Activated naive CD4-positive, alpha-beta T cell (primary cell): ENCODE results near the gene WNT7B.

Experiments
- DNase-seq, 4 experiments: peaks; one replicate each; lab custom pipeline; 2025; lab: John Stamatoyannopoulos, UW

Gene WNT7B

DNA sequence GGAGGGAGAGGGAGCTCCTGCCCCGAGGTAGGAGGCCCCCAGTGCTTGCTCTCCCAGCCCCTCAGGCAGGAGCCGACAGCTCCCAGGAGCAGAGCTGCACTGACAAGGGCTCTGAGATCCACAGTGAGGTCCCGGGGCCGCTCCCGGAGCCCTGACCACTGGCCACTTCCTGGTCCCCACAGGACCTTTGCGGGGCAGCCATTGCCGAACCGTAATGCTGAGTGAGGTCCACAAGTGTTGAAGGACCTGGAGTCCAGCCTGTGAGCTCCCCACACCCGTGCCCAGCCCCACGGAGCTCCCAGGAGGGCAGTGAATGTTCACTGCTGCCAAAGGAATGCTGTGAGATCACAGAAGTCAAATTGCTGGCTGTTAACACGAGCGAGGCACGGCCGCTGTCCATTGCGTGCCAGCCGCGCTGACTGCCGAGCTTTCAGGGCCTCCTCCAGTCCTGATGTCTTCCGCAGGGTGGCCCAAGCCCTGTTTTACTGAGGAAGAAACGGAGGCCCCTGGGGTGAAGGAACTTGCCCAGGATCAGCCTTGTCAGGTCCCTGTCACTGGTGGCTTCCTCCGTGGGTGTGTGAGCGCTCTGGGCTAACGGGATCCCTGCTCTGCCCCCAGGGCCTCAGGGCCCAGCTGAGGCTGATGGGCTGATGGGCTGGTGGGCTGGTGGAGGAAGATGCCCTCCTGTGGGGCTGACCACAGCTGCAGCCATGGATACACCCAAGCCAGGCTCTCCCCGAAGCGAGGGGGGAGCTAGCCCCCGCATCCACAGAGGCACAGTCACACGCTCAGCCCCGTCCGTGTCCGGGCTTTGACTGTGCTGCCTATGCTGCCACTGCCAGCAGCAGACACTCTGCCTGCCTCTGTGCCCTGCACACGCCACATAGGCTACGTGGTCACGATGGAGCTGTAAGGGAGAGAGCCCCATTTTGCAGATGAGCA, 70.8 kb downstream of the WNT7B start:
- no peak for DNase-seq

DNA sequence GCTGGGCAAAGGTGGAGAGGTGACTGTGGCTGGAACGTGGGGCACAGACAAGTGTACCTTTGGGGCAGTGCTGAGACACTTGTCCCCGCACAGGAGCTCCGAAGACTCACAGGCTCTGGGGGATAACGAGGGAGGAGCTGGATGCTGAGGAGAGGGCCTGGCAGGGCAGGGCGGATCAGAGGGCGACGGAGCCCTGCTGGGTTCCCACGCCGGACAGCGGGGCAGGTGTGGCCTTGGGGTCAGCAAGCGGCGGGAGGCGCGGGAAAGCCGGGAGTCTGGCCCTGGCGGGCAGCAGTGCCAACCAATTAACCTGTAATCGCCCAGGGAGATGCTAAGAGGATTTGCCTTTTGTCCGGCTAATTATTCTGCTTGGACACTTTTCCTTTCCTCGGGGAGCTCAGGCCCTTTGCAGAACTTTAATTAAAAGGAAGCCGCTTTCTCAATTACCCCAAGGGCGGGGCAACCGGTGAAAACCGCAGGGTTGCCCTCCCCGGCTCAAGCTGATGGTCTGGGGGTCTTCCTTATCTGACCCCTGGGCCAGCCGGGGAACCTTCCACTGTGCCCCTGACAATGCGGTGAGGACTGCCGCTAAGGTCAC, 71.5 kb downstream of the WNT7B start:
- no peak for DNase-seq

DNA sequence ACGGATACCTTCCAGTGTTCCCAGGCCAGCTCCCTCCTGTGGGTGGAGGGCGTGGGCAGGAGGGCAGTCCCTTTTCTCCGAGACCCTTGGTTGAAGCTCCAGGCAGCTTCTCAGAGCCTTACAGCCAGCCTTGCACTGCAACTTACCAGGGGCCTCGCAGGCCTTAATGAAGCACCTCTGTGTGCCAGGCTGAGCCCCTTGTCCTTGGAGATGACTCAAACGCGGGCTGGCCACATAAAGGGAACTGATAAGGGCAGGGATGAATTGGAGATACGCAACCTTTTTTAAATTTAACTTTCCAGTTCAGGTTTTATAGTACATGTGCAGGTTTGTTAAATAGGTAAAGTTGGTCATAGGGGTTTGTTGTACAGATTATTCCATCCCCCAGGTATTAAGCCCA, 72.7 kb downstream of the WNT7B start:
- no peak for DNase-seq

DNA sequence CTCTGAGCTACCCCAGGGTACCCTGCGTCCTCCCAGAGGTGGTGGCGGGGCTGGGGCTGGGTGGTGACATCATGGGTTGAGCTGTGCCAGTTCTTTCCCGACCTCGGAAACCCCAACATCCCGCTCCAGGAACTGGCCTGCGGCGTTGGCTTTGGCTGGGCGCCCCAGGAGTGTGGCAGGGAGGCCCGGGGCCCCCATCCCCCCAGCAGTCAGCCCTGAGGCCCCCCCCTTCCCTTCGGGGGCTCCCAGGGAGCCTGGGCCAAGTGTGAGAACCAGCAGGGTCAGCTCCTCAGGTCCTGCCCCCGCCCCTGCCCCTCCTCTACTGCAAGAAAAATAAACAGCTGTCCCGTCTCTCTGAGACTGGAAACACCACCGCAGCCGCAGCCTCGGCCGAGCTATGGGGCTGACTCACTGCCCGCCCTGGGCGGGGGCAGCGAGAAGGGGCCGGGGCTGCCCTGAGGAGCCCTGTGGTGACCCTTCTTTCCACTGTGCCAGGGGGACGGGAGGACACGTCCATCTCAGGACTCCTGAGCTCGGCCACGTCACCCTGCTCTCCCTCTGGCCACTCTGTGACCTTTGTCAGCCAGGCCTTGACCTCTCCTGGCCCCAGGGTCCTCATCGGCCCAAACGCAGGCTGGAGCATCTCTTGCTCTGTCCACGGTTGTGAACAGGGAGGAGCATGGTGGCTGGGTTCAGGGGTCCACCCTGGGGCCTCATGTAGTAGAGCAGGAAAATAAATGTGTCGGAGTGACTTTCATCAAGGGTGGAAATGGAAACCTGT, 73.4 kb downstream of the WNT7B start:
- DNase-seq = no peak

DNA sequence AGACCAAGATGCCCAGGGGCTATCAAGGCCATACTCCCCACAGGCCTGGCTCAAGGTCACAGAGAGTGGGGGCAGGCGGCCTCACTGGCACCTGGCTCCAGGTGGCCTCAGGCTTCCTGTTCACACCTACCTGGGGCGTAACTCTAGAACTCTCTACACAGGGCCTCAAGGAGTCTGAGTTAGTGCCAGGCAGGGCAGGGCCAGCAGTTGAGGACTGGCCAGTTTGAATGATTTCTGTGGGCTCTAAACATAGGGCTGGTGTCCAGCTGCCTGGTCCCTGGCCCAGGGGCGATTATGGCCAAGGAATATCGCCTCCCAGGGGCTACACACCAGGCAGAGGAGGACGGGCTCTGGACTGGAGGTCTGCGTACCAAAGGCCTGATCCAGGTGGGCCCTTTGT, 79.2 kb downstream of the WNT7B start:
- DNase-seq = no peak

DNA sequence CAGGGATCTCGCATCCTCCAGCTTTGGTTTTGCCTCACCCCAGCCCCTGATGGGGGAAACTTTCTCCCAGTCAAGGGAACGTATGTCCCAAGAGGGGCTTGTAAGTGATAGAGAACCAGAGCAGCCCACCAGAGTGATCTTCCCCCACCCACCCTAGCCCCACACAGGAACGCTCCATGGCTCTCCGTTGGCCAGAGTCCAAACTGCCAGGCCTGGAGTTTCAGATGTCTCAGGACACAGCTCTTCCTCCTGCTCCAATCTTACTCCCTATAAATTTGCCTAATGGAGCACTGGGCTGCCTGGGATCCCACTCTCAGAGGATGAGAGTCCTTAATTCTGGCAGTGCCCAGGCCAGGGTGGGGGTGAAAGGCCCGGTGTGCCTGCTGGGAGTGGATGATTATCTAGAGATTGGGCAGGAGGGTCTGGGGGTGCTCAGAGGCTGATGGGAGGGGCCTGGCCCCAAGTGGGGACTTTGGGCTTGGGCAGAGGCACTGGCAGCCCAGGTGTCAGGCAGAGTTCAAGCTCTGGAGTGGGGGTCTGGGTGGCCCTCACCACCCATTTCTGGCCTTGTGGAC, 79.9 kb downstream of the WNT7B start:
- DNase-seq = no peak

DNA sequence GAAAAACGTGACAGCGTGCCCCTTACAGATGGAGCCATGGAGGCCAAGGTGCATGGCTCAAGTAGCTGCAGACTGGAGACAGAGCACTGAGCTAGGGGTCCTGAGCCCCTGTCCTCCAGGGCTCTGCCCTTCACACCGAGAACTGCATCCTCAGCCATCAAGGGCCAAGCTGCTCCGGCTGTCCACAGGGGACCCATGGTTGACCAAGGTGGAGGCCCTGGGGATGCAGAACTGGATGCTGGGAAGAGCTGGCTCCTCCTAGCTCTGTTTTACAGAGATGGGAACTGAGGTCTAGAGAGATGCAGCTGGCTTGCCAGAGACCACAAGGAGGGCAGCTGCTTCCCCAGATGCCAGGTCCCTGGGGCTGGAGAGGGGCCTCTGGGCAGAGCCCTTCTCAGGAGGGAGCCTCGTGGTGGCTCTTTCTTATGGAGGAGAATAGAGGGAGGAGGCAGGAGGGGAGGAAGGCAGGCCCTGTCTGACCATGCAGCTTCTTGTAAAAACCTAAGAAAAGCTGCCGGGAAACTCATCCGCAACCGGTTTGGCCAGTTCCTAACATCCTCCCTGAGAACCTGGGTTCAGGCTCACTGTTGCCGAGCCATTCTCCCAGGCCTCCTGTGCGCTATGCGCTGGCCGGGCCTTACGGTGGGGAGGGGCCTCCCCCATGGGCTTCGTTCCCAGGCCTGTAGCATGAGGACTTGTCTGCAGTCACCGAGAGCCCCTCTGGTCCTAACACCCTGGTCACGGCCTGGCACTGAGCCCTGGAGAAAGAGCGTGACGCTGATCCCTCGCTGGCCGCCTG, 80.6 kb downstream of the WNT7B start:
- DNase-seq = no peak

DNA sequence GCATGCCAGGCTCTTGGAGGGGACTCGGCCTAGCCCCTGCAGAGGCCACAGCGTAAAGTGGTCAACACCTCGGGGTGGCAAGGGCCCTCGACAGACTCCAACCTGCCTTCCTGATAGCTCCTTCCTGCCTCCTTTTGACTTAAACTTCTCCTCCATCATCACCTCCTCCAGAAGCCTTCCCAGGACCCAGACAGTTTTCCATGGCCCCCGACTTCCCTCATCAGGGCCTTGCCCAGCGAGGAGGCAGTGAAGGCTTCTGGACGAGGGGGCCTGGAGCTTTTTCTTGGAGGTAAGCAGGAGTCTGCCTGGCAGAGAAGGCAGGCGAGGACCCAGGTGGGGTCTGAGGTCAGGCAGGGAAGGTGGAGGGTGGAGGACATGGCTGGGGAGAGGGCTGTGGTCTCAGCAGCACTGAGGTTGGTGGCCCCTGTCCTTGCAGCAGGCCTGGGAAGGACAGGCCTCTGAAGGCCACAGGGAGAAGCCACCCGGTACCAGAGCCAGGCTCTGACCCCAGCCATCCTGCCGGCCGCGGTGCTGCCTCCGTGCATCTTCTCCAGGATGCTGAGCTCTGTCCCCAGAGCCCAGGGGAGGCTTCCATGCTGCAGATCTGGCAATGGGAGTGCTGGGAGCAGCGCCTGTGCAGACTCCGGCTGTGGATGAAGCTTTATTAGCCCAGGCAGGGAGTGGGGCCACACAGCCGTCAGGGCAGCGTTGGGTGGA, 81.4 kb downstream of the WNT7B start:
- no peak for DNase-seq

DNA sequence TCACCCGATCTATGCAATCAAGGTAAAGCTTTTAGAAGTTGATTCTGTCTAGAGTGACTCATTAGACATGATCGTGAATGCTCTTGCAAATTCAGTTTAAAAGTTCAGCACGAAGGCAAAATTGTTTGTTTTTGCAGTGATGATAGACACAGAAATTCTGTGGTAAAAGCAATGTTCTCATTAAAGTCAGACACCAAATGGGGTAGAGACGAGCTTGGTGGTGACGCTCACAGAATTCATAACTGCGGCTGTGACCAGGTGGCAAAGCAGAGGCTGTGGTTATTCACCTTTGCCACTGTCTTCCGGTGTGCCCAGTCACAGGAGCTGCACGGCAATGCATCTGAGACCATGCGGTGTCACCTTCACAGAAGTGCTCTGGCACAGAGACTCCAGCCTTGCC, 83.4 kb downstream of the WNT7B start:
- no peak for DNase-seq

DNA sequence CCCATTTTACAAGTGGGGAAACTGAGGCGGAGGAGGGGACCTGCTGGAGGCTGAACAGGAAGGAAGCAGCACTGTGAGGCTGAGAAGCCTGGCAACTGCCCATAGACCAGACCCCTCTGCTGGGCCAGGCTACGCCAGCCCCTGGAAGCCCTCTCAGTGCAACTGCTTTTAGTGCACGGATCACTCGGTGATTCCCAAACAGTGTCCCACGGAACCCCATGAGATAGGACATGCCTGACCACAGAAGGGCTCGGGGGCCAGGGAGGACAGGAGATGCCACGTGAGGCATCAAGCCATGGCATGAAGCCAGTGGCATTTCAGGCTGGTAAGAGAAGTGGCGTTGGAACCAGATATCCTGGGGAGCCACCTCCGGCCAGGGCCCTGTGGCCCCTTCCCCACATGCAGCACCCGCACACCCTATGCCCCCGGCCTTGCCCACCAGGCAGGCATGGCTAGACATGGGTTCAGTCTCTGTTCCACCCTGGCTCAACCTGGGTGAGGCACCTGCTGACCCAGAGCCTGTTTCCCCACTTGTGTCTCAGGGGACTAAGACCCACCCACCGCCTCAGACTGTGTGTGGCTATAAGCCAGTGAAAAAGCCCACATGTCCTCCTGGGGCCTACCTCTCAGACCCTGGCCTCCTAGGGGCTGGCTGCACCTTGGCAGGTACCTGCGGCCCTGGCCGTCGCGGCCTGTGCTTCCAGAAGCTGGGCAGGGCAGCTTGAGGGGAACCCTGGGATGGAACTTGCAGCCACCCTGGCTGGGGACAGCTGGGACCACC, 84.1 kb downstream of the WNT7B start:
- DNase-seq = no peak

DNA sequence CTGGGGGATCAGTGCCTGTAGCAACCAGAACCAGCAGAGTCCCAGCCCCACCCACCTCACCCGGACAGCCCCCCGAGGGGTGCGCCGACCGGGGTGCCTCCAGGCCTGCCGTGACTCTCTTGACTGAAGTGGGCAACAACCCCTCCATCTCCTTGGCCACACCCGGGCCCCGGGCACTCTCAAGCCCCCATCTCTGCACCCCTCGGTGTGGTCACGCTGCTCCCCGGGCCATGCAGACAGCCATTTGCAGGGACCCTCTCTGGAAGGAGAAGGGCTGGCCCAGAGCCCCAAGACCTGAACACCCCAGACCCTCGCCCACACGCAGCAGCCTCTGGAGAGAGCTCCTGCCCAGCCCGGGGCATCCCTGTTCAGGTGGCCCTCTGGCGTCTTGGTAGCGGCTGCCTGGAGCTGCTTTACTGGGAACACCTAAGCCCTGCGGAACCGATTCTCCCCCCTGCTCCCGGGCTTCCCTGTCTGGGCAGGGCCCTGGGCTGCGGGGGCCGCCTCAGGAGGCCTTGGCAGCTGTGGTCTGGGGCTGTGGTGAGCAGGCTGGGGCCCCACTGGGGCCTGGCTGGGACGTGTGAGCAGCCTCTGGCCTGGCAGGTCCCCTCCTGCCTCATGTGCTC, 84.9 kb downstream of the WNT7B start:
- DNase-seq = no peak

DNA sequence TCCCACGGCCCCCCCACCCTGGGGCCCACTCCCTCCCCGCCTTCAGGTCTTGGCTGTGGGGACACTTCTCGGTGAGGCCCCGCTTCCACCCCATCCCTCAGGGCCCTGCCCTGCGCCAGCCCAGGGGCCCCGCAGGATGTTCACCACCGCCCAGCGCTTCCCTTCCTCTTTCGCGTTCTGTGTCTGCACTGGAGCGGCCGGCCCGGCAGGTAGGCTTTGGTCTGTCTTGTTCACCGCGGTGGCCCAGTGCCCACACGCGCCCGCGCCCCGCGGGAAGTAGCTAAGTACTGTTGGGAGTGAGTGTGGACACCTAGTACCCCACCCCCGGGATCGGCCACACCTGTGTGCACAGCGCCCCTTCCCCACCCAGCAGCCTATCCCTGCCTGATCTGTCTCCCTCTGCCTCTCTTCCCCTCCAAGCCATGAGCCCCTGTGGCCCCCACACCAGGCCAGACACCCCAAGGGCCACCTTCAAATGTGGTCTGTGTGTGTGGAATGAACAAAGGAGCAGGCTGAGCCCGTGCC, 85.4 kb downstream of the WNT7B start:
- DNase-seq = no peak

DNA sequence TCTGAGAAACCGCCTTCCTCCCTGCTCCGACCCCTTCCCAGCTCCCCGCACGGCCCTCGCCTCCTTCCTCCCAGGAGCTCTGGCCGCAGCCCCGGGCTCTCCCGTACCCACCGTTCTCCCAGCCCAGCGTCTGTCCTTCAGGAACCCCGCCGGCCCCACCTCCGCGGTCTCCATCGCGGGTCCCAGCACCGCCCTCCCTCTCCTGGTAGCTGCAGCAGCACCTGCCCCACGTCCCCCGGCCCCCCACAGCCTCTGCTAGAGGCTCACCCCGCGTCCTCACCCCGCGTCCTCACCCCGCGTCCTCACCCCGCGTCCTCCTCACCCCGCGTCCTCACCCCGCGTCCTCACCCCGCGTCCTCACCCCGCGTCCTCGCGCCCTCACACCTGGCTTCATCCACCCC, 85.9 kb downstream of the WNT7B start:
- no peak for DNase-seq

DNA sequence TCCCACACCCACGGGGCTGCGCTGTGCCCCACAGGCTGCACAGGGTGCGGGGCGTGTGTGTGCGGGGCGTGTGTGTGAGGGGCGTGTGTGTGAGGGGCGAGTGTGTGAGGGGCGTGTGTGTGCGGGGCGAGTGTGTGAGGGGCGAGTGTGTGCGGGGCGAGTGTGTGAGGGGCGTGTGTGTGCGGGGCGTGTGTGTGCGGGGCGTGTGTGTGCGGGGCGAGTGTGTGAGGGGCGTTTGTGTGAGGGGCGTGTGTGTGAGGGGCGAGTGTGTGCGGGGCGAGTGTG, 86.7 kb downstream of the WNT7B start:
- no peak for DNase-seq

DNA sequence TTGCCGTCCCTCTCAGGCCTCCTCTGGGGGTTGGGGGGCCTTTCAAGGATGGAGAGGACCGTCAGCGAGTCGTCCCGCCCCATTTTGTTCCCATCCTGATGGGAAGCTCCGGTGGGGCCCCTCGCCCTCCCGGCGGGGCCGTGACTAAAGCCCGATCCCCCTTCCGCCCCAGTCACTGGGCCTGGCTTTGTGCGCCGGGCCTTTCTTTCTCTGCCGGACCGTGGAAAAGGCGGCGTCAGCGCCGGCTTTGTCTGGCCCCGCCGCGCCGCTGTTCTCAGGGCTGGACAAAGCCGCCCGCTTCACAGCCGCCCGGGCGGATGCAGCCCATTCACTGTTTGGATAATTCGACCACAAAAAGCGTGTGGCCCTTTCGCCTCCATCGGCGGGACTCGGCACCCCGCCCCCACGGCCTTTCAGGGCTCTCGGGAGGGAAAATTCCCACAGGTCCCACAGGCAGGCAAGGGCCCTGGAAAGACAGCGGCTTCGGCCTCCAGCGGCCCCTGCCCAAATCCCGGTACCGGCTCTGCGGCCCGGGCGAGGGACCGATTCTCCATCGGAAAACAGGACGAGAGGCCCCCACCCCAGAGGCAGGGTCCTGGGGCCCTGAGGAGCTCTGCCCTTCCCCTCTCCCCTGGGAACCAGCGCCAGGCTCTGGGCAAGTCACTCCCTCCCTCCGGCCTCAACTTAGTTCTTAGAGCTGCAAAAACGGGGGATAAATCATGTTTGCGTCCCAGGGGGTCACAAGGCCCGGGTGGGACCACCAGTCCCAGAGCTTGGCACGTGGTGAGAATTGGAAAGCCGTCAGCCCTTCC, 87.2 kb downstream of the WNT7B start:
- DNase-seq = no peak

DNA sequence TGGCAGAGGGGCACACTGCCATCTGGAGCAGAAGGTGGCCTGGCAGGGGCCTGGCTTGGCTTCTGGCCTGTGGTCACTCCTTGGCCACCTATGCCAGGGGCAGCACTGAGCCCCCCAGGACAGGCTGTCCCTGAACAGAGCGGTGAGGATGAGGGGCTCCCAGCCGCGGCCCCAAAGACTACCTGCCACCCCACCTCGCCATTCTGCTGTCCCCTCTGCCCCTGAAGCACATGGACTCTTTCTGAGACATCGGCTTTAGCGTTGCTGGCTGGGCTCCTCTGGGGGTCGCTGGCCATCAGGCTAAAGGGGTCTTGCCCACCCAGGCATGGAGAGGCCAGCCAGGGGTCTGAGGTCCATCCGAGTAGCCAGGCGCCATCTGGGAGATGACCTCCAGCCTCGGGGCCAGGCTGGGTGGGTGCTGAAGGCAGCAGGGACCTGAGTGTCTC, 87.8 kb downstream of the WNT7B start:
- DNase-seq = no peak

DNA sequence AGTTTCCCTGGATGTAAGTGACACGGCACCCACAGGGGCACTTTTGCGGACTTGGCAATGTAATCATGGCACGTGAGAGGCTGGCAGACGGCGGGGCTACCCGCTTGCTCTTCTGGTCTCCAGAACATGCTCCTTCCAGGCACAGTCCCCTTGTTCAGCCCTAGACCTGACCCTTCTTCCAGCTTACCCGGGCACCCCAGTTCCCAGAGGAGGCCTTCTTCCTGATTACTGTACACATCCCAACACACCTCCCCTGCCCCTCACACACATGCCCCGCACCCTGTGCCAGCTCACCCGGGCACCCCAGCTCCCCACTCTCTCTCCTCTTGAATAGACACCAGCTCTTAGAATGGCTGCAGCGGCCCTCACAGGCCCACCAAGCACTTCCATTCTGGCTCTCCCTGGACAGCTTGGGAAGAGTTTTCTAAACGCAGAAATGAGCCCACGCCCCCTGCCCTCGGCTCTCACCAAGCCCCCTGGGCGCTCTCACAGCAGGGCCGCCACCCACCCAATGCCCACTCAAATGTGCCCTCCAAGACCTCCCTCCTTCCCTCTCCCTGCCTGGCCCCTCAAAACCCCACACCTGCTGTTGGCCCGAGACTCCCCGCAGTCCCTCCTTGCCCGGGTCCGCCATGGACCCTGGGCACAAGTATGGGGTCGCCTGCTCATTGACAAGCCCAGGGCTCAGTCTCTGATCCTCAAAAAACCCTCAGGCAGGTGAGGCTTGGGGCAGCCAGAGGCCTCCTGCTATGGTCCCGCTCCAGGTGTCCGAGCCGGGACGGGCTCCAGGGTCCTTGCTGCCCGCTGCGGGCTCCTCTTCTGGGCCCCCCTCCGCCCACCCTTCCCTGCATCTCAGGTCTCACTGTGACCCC, 88.5 kb downstream of the WNT7B start:
- DNase-seq = no peak
